HG03342 (cell line): Measurements from ENCODE around the gene CCL15.
"Not testable (repeated sequence)": the region's sequence is repeated elsewhere in the genome, so short reads cannot be mapped to it uniquely, and the experiment has no call there.

ENCODE experiments used
- ATAC-seq: cut with Tn5 transposase; IDR thresholded peaks from one replicate; pipeline ENCODE4 v1.9.1; 2021; ENCODE audit warnings: mild to moderate bottlenecking, moderate library complexity; ENCODE audit not compliant: unreplicated experiment

Gene CCL15

DNA sequence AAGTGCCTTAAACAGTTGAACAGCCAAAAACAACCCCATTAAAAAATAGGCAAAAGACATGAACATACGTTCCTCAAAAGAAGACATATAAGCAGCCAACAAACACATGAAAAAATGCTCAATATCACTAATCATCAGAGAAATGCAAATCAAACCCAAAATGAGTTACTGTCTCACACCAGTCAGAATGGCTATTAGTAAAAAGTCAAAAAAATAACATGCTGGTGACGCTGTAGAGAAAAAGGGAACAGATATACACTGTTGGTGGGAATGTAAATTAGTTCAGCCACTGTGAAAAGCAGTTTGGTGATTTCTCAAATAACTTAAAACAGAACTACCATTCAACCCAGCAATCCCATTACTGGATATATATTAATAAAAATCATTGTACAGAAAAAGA lies 6.0 kb downstream of the CCL15 start:
- not testable (repeated sequence) for ATAC-seq

DNA sequence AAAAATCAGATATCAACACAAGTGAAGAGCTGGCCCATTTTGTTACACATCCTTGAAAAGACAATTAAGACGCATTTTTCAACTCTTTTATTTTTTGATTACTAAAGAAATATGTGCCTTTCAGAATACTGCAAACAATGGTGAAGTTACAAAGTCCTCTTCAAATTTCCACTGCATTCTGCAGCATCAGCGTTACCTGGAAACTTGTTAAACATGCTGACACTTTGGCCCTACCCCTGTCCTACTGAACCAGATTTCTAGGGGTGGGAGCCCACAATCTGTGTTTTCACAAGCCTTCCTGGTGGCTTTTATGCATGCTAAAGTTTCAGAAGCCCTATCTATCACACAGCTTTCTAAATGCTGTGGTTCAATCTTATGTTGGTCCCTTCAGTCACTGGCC lies 10.3 kb downstream of the CCL15 start:
- ATAC-seq, result no peak

DNA sequence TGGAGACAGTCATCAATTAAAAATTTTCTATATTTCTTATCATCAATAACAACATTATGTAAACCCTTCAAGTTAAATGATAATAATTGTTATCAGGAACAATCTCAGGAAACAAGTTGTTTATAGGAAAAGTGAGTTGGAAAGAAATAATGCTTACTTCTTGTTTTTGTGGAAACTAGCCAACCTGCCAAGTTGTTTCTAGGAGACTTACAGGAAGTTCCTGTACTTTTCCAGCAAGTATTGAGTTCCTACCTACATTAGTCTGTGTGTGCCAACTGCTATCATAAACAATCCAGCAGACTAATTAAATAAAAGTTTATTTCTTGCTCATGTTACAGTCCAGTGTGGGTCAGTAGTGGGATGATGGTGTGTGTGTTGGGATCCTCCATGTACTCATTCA lies 13.2 kb downstream of the CCL15 start:
- no peak for ATAC-seq

DNA sequence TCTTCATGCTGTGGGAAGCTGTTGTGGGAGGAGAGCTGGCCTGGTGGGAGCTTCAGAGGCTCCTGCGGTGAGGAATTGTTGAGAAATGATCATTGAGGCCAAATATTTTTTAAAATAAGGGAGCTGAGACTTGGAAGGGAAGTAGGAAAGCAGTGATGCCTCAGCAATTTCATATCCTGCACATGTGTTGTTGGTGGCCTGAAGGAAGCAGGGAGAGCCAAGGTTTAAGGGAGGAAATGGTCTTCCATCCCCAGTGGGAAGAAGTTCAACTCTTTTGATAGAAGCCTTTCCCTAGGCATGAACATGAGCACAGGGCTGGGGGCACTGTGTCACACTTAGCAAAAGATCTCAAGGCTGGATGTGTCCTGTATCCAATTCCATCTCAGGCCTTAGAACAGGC lies 14.7 kb downstream of the CCL15 start, which contains the start of gene CCL14:
Gene CCL14 (minus strand): TSS at position 87 of the 400 bp plus-strand sequence. CDS start 80 bp downstream, at position 7.
- ATAC-seq, result no peak

DNA sequence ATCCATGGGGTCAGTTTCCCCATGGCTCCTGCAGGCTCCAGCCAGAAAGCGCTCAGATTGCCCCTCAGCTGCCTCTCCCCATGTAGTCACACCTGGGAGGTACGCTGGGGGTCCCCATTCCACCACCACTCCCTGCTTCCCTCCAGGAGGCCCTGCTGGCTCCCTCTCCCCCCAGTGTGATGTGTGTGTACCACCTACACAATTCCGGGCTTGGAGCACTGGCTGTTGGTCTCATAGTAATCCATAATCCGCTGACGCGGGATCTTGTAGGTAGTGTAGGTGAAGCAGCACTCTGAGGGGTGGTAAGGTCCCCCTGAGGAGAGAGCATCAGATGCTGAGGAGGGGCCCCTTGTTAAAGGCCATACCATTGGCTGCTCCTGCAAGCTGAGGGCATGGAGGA lies 17.2 kb downstream of the CCL15 start:
- ATAC-seq, result no peak

DNA sequence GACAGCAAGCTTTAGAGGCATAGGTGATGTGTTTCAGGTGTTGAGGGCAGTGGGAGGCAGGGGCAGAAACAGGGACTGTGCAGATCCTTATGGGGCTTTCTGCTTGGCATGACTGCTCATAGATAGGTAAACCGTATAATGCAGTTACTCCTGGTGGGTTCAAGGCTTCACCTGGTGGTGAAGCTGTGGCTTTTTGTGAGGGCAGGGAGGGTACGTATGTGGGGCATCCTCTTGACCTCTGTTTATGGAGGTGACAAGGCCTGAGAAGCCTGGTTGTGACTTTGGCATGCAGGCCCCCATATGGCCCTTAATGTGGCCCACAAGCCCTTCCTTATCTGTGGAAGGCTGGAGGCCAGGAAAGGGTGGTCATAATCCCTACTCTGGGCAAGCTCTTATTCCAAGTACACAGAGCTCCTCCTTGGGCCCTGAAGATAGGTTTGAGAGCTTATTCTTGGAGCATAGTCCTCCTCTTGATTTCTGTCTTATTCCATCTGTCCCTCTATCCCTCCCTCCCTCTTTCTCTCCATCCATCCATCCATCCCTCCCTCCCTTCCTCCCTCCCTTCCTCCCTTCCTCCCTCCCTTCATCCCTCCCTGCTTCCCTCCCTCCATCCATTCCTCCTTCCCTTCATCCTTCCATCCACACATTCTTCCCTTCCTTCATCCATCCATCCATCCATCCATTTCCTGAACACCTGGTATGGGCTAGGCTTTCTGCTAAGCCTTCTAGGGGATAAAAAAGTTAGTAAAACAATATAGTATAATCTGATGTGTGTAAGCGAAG lies 18.8 kb downstream of the CCL15 start:
- ATAC-seq, result no peak

DNA sequence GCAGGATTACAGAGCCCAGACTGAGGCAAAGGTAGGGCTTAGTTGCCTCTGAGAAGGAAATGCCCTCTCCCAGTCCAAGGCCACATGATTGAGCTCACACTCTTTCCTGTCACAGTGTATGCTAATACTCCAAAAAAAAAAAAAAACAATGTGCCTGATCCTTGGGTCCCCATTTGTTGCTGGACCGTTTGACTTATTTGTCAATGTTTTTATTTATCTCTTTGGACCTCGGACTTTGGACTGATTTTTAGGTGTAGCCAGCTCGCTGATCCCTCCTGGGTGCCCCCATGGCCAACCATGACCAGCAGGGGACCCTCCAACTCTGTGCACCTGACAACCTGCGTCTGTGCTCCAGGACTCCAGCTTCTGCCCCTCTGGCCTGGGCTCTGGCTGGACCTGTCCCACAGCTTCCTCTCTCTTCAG lies 19.4 kb downstream of the CCL15 start:
- no peak for ATAC-seq

DNA sequence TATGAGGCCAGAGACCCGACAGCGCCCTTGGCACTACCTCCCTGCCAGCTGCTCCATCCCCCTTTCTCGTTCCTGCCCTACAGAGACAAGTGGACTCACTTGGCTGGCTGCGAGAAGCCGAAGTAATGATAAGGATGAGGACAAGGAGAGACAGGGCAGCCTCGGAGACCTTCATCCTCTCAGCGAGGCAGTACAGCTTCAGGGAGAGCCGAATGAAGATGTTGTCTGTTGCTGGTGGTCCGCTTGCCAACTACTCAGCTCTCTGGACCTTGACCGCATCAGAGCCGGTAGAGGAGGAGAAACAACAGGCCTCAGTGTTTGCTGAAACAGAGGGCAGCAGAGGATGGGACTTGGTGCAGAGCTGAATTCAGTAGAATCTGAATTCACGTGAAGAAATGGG lies 20.1 kb downstream of the CCL15 start, which contains the start of gene CCL16:
Gene CCL16 (minus strand): TSS at position 252 of the 400 bp plus-strand sequence. CDS start 77 bp downstream, at position 175.
- ATAC-seq, result no peak

DNA sequence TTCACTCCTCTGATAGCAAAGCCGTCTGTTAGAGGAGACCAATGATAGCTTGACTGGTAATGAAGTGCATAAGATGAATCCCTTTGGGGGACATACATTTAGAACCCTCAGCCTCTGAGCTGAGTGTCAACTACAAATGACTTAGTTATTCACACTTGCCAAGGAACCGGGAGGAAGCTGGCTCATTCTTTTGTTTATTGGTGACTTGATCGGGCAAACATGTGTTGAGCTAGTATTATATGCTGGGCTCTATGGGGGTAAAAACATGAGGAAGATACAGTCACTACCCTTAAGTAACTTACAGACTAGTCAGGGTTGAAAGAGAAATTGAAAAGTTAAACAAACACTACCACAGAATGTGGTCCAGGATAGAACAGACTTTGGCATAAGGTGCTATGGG lies 23.0 kb downstream of the CCL15 start:
- no peak for ATAC-seq

DNA sequence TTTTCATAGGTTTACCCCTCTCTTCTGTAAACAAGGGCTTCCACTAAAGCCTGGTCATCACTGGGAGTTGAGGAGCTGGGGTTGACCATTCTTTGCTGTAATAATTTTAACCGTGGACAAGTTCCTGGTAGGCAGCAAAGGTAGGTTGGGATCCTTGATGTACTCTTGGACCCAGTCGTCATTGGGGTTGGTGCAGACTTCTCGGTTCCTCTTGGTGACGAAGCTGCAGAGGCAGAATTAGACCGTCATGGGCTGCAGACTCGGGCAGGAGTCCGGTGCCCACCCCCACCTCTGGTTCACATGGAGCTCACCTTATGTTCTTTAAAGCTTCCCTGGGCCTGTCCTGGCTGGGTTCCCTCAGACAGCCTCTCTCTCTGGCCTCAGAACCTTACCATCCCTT lies 23.8 kb downstream of the CCL15 start:
- ATAC-seq, result no peak

DNA sequence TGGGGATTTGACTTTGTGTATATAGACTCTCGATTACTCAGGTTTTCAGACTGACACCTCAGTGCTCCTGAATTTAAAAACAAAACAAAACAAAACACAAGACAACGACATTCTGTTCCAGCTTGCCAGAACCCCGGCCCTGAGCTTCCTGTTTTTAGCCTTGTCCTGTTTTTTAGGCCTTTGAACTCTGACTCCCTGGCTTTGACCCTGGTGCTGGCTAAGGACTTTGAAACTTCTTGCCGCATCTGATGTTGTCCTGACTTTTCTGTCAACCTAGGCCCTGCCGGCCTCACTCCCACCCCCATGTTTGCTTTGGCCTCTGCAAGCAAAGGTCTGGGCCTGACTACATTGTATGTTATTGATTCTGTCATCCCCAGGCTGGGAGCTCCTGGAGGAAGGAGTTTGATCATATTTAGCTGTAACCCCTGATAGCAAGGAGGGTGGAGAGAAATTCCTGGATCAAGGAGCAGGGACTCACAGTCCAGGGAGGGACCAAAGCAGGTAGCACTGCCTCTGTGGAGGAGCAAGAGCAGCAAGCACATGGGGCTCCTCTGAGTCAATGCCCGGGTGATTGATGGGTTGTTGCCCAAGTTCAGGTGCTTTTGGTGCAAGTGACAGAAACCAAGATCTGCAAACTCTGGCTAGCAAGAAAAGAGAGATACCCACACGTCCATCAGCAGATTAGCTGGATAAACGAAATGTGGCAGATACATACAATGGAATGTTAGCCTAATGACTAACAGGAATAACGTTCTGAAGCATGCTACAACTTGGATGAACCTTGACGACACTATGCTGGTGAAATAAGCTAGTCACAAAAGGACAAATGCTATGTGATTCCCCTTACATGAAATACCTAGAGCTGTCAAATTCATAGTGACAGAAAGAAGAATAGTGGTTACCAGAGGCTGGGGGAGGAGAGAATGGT lies 27.8 kb downstream of the CCL15 start:
- ATAC-seq, result no peak

DNA sequence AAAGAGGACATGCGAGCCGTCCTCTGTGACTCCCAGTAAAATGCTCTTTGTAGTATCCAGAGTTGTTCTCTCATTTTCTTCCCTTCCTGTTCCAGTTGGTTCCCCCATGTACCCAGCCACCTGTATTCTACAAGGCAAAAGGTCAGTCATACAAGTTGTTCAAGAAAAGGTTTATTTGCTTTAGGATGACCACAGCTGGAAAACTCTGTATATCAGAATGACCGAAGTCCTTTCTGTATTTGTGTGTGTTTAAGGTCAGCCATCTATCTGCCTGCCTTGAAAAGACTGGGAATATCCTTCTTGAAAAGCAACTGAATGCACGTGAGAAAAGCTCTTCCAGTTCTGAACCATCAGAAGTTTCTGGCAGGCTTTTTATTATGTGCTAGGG lies 28.4 kb downstream of the CCL15 start:
- no peak for ATAC-seq

DNA sequence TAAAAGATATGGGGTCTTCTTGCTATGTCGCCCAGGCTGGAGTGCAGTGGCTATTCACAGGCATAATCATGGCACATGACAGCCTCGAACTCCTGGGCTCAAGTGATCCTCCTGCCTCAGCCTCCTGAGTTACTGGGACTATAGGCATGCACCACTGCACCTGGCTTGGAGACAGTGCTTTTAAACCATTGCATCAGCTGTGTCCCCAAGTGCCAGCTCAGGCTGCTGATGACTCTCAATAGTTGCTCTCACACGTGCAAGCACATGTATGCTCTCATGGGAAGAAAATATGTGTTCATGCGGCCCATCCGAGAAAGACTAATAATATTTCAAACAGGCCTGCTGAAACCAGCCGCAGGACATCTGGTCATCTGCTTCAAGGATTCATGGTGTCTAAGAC lies 28.8 kb downstream of the CCL15 start:
- ATAC-seq, result no peak

DNA sequence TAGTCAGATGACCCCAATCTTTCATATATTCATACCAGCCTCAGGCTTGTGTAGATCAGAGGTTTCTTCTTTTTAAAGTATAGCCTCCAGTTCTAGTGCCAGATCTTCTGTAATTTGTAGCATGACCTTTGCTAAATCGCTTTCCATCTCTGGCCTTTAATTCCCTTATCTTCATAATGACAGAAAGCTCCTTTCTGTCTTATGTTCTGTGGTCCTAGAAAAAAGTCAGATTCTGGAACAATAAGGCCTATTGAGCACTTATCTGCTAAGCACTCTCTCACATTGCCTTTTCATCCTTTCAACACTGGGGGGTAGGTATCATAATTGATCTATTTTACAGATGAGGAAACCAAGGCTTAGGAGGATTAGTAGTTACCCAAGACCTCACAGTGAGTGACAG lies 29.3 kb downstream of the CCL15 start:
- ATAC-seq, result no peak

DNA sequence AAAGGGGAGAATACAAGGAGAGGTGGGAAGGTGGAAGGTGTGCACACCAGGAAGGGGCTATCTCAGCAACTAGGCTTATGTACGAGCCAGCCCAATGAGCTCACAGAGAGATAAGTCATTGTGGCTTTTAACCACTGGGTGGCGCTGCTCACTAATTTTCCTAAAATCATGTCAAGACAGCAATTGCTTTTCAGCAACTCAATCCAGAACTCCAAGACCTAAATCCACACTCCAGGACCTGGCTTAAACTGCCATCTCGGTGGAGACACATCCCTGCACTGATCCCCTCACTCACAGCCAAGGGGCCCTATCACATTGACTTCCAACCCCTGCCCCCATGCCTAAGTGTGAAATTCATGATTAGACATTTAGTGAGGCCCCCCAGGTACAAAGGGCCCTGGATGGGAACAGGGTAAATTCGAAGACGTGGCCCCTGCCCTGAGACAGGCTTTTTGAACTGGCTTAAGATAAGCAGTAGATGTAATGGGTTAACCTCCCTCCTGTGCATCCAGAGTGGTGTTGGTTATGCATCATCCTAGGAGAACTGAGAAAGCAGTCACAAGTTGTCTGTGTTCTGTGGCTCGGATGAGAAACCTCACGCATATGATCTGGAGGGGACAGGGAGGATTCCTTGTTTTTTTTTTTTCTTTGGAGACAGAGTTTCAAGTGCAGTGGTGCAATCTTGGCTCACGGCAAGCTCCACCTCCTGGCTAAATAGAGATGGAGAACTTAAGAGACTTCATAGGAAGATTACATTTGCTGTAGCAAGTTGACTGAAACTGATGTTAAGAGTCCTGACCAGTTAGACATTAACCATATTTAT lies 31.6 kb downstream of the CCL15 start:
- no peak for ATAC-seq

DNA sequence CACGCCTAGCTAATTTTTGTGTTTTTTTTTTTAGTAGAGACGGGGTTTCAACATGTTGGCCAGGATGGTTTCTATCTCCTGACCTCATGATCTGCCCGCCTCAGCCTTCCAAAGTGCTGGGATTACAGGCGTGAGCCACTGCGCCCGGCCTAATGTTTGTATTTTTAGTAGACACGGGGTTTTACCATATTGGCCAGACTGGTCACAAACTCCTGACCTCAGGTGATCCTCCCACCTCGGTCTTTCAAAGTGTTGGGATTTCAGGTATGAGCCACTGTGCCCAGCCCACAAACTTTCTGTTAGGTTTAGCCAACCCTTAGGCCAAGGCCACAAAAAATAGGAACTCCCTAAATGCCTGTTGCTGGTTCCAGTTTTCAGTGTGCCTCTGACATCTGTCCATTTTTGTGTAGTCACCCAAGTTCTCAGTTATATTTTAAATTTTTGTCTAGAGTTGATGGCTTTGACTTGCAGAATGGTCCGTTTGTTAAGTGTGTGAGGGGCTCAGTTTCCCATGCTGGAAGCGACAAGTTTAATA lies 32.8 kb downstream of the CCL15 start:
- no peak for ATAC-seq

DNA sequence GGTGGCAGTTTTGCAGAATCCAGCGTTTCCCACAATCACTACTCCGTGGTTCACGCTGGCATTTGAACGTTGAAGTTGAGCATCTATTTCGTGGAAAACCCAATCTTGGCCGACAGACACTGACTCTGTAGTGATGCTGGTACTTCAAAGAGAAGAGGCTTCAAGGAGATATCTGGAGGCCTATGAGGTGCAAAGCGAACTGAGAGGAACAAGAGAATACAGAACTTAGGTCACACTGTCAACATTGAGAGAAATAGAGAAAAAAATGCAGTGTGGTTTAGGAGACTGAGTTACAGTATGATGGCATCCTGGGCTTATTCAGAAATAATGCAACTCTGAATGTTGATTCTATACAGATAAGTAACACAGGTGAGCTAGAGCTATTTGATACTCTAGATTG lies 36.1 kb downstream of the CCL15 start:
- ATAC-seq, result no peak

DNA sequence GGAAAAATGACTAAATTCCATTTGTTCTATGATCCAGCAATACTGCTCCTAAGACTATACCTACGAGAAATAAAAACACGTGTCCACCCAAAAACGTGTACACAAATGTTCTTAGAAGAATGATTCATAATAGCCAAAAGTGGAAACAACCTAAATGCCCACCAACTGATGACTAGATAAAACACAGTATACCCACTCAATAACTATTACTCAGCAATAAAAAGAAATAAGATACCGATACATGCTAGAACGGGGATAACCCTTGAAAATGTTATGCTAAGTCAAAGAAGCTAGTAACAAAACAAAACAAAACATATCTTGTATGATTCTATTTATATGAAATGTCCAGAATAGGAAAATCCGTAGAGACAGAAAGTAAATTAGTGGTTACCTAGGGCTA lies 37.7 kb downstream of the CCL15 start:
- ATAC-seq, result no peak

DNA sequence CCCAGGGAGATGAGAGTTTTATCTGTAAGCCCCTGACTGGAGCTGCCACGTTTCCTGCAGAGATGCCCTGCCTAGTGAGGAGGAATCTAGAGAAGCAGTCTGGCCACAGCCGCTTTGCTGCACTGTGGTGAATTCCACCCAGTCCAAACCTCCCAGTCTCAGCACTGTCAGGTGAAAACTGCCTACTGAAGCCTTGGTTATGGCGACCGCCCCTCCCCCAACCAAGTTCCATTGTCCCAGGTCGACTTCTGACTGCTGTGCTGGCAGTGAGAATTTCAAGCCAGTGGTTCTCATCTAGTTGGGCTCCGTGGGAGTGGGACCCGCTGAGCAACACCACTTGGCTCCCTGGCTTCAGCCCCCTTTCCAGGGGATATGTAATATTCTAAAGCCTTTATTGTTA lies 47.6 kb downstream of the CCL15 start:
- no peak for ATAC-seq

DNA sequence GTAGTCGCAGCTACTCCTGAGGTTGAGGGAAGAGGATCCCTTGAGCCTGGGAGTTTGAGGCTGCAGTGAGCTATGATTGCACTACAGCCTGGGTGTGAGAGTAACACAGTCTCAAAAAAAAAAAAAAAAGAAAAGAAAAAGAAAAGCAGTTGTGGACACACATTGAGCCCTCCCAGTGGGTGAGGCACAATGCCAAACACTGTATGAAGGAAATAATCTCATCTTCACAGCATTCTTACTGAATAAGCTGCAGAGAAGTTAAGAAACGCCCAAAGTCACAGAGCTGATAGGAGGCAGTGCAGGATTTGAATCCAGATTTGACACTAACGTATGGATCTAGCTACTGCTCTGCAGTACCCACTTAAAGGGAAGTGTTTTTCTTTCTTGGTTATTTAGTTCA lies 52.0 kb downstream of the CCL15 start:
- no peak for ATAC-seq

DNA sequence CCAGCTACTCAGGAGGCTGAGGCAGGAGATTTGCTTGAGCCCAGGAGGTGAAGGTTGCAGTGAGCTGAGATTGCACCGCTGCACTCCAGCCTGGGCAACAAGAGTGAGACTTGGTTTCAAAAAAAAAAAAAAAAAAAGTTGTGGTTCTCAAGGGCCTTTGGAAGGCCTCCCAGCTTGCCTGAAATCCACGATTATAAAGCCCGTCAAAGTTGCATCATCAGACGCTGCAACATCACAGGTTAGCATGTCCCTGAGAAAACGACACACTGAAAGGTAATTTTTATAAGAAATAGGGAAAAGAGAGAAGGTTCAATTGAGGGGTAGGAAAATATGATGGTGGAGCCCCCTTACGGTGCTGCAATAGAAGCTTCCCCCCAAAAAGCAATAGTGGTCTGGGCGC lies 53.3 kb downstream of the CCL15 start:
- ATAC-seq, result no peak
